HG02970 (cell line): ENCODE measurements around the gene ZFYVE28.

ENCODE experiments used
- ATAC-seq: cut with Tn5 transposase; IDR thresholded peaks from one replicate; pipeline ENCODE4 v1.9.1; 2021; ENCODE audit warnings: mild to moderate bottlenecking, moderate library complexity, moderate number of reproducible peaks; ENCODE audit not compliant: unreplicated experiment, low FRiP score

ZFYVE28 gene

DNA sequence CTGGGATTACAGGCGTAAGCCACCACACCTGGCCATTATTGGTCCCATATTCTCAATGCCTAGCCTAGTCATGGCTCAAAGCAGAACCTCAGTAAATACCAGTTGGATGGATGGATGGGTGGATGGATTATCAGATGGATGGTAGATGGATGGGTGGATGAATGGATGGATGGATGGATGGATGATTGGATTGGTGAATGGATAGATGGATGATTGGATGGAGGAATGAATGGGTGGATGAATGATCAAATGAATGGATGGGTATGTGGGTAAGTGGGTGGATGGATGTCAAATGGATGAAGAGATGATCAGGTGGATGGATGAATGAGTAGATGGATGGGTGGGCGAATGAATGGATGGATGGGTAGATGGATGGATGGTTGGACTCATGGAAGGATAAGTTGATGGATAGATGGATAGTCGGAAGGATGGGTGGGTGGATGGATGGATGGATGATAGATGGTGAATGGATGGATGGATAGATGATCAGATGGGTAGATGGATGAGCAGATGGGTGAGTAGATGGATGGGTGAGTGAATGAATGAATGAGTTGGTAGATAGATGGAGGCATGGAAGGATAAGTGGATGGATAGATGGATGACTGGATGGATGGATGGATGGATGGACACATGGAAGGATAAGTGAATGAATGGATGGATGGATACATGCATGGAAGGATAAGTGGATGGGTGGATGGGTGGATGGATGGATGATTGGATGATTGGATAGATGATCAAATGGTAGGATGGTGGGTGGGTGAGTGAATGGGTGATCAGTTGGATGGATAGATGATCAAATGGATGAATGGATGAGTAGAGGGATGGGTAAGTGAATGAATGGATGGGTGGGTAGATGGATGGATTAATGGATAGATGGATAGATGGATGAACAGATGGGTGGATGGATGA lies 28.5 kb upstream of the ZFYVE28 start:
- no peak for ATAC-seq

DNA sequence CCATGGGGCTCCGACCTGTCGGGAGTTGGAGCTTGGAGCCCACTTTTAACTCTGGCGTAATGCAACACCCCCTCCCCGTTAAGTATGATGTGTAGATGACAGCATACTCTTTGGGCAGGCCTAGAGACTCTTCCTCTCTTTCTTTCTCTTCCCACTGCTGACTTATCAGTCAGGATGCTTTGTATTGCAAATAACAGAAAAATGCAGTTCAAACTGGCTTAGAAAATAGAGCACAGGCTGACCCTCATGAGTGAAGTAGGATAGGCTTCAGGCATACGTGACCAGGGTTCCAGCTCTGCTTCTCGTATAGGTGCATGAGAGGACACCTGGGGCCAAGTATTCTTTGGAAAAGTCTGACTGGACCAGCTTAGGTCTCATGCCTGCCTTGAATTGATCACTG lies 27.1 kb upstream of the ZFYVE28 start:
- no peak for ATAC-seq

DNA sequence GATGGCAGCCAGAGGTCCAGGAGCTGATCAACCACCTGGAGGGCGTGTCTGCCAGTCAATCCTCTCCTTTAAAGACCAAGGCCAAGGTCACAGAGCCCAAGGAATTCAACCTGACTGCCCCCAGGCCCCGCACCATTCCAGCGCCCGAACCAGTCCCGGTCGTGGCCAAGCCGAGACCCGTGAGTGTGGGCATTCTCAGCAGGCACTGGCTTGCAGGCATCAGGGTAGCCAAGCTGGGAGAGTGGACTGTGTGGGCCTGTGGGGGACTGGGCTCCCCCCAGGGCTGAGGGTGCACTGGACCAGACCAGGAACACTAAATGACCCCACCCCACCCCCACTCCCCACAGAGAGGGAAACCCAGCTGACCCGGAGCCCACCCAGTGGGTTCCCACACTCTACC lies 26.7 kb upstream of the ZFYVE28 start:
- no peak for ATAC-seq

DNA sequence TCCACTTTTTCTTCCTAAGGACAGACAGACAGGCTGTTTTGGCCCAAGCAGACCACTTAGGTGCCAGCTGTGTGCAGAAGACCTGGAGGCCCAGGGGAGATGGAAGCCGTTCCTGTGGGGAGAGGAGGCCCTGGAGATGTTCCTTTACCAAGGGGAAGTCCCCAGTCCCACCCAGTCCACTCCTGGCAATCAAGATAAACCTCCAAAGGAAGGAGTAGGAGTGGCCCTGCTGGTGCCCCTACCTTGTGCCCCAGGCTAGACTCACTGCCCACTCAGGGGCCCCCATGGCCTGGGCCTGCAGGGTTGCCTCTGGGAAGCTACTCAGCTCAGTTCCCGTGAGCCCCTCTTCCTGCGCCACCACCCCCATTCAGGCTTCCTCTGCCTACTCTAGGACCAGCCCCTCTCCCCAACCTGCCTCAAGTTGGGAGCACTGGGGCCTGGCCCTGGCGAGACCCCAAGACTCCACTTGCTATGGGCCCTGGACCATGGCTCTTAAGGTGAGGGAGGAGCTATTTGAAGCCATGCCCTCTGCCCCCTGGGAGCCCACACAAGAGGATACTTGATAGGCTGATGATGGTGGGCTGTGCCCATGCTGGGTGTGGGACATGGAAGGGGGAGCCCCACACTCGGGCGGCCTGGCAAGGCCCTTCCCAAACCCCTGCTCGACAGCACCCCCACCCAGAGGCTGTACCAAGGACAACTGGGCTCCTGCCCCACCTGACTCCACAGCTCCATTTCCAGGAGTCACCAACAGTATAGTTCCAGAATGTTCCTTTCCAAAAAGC lies 25.7 kb upstream of the ZFYVE28 start:
- ATAC-seq = no peak

DNA sequence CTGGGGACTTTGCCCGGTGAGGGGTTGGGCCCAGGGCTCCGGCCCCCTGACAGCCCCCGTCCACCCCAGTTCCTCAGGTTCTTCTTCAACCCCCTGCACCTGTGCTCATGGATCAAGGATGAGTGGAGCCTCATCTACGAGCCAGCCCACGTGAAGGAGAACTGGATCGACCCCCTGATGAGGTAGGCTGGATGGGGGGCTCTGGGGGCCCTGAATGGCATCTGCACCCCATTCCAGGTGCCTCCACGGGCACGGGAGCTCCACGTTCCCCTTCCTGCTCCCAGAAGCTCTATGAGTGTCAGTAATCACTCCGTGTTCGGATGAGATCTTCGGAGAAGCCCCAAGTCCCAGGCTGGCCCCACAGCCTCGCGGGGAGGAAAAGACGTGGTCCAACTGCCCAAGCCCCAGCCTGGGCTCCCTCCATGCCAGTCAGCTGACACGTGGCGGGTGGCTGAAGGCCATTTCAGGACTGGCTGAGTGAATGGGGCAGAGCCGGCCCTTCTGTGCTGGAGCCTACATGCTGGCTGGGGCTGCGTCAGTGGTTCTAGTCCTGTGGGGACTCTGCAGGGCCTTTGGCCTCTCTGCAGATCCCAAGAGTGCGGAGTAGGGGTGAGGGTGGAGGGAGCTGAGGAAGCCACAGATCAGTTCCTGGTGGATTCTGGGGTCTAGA lies 24.8 kb upstream of the ZFYVE28 start:
- no peak for ATAC-seq

DNA sequence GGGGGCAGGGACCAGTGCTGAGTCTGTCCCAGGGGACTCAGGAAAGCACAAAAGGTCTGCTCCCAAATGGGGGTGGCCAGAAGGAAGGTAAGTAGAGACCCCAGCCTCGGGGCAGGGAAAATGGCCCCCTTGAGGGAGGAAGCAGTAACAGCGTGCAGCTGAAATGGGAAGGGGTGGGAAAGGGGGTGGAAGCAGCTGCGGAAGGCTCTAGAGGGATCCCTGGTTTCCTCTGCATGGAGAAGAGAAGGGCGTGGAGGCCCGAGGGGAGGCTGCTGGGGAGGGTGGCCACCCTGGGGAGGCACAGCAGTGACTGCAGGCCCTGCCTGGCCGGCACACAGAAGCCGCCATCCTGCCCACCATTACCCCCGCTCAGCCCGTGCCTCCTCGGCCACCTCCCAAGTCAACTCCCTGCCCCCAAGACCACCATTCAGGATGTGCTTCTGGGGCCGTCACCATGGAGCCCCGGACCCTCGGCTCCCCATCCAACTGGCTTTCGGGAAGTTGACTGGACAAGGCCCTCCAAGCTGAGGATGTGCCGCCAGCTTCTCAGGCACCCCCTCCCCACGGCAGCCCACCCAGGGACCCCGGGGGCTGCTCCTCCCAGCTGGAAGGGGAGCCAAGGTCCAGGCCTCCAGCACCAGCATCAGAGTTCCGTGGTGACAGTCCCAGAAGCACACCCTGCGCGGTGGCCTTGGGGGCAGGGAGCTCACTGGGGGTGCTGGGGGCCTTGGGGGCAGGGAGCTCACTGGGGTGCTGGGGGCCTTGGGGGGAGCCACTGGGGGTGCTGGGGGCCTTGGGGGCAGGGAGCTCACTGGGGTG lies 23.9 kb upstream of the ZFYVE28 start:
- no peak for ATAC-seq

DNA sequence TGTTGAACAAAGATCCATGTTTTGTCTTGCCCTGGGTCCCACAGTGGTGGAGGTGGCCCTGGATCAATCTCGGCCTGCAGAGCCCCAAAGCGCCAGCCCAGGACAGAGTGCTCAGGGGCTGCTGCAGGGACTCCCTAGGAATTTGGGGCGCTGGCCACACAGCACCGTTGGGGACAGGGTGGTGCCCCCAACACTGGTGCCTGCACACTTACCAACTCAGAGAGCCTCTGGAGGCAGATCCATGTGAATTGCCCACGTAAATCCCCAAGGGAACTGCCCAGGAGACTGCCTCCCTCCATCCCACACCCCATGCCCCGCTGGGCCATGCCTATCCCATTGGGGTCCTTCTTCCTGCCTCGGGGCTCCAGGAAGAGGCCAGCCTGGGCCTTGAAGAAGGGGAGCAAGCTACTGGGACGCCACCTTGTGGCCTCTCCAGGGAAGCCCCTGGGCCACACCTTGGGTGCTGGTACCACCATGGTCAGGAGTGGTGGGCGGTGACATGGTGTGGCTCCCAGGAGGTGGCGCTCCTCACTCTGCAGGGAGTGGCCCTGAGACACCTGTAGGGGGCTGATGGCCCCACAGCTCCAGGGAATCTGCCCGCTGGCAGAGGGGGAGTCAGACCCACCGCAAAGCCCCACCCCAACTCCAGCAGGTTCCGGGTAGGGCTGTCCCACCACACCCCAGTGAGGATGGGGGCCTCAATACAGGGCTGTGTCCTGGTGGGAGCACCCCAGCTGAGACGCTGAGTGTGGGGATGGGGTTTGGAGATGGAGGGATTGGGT lies 23.1 kb upstream of the ZFYVE28 start:
- peak; percentile 77 for ATAC-seq

DNA sequence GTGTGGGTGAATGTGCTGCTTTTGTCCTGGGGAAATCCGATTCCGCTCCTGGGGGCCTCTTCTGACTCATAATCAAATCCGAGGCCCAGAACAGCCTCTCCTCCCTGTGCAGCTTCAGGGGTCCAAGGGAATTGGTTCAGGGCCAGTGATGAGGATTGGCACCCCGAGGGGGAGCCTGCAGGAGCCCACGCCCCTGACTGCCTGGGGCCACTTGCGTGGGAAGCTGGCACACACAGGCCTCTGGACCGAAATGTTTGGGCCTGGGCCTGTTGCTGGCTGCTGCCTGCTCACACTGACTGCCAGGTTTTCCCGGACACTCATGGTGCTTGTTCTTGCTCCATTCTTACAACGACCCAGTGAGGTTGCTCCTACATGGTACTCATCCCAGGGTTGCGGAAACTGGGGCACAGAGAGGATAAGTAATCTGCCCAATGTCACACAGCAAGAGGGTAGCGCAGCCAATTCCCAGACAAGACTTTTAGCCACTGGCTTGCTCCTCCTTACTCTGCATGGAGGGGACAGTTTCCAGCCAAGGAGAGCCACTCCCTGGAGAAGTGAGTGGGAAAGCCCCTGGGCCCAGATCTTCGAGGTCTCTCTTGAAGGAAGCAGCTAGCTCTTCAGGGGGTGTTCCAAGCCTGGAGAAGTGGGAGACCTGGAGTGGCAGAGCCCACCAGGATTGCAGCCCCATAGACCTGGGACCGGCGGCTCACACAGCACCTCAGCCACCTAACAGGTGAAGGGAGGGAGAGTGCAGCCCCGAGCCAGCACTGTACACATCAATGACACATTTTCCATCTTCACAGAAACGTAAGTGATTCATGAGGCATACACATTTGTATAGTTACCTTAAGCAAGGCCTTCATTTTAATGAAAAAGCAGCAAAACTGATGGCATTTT lies 20.6 kb upstream of the ZFYVE28 start:
- ATAC-seq = no peak

DNA sequence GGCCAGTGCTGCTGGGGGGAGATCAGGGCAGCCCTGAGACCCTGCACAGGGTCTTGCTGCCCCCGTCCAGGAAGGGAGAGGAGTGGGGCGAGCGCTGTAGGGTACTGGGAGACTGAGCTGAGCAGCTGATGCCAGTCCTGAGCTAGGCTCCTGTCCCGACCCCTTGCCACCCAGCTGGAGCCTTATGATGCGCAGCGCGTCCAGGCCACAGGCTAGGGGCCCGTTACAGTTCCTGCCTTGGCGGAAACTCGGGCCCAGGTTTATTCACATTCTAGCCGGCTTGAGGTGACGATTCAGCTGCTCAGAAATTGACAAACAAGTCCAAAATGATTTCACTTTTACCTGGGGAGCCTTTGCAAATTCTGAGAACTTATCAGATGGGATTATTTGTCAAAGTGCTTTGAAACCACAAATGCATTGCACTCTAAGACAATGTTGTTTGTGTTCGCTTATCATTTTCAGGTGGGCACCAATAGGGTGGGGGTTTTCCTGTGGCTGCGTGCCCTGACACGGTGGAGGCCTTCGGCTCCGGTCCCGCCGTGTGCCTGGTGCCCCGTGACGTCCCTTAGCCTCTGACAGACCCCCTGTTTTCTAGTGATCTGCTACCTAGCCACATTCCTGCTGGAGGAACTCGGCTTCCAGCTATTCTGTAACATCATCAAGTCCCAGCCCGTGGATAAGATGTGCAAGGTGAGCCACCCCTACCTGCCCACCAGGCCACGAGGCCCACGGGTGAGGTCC lies 19.2 kb upstream of the ZFYVE28 start:
- no peak for ATAC-seq

DNA sequence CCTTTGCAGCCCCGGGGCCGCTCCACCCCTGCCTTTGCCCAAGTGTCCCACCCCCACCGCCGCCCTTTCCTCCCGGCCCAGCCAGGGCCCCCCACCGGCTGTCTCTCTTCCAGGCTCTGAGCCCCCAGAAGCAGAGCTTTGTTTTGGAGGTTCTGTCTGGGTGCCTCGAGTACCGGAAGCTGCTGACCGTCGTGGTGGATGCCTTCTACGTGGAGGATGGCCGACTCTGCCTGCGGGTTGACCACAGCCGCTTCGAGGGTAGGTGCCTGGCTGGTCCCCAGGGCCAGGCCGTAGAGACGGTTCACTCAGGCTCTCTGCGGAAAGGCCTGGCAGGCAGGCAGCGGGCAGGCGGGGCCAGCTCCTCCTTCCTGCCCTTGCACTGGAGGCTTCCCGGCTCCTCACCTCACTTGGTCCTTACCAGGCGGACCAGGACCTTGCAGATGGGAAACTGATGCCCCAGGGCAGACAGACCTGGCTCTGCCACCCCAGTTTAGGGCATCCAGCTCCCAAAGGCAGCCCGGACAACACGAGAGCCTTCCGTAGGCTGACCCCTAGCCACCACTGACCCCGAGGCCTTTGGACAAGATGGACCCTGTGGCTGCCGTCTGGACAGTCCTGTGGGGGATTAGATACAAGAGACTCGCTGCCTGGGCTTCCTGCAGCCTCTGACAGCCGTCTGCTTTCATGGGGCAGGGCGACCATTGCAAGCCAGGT lies 18.5 kb upstream of the ZFYVE28 start:
- ATAC-seq = no peak

DNA sequence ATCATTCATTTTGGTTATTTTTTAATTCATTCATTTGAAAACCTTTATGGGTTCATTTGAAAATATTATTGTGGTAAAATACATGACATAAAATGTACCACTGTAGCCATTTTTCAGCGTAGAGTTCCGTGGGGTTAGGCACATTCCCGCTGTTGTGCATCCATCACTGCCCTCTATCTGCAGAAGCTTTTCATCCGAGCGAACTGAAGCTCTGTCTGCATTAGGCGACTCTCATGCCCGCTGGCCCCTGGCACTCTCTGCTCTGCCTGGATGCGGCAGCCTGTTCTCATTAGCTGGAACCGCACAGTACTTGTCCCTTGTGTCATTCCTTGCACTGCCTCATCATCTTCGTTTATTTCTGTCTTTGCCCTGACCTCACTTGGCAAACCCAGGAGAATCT lies 17.9 kb upstream of the ZFYVE28 start:
- no peak for ATAC-seq

DNA sequence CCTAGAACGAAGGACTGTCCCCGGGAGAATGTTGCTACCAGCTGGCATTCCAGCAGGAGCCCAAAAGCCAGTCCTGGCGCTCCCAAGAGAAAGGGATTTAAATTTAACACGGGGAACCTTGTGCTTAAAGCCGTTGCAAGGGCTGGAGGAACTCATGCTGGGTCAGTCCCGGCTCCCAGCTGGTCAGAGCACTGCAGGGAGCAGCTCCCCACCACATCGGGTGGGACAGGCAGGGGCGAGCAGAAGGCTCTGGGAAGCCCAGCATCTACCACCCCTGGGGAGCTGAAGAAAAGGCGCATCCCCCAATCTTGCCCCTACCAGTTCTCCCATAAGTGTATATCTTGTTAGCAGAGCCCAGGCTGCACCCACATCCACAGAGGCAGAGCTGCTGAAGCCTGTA lies 16.0 kb upstream of the ZFYVE28 start:
- ATAC-seq = no peak

DNA sequence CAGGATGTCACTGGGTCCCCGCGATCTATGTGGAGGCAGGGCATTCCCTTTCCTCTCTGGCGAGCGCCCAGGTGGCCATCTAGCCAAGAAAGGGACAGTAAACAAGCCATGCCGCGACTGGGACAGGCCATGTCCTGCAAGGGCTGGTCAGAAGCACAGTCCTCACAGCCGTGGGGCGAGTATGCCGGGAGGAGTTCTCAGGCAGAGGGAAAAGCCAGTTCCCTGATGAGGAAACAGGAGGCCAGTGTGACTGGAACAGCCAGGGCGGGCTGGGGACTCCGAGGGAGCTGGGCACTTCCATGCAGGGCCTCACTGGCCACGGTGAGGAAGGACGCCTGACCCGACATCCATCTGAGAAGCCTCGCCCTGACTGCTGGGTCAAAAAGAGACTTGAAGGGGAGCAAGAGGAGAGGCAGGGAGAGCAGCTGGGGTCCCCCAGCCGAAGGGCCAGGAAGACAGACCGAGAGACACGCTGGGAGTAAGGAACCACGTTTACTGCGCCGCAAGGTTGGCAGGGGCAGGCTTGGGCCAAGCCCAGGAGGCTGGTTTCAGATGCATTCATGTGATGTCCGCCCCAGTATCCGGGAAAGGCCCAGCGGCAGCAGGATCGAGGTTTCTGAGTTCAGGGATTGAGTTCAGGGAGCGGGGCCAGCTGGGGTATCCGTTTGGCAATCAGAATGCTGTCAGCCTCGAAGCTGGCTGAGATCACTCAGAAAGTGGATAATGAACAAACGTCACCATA lies 15.3 kb upstream of the ZFYVE28 start:
- no peak for ATAC-seq

DNA sequence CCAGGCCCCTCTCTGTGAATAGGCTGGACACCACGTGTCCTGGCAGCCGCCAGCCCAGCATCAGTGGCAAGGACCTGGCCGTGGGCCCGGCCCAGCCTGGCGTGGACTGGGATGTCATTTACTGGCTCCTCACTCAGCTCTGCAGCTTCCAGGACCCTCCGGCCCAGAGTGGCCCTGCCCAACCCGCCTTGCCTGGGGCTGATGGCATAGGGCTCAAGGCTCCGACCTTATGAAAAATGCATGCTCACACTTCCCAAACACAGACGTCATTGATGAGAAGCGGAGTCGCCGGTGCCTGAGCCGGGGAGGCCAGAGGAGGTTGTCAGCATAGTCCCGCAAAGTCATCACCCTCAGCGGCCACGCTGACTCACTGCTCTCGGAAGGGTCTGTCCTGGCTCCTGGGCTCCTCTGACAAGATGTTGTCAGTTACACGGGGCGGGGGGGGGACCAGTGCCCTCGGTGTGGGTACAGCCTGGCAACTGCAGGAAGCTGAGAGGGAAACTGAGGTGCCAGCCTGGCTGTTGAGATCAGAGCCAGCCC lies 14.6 kb upstream of the ZFYVE28 start:
- ATAC-seq = no peak

DNA sequence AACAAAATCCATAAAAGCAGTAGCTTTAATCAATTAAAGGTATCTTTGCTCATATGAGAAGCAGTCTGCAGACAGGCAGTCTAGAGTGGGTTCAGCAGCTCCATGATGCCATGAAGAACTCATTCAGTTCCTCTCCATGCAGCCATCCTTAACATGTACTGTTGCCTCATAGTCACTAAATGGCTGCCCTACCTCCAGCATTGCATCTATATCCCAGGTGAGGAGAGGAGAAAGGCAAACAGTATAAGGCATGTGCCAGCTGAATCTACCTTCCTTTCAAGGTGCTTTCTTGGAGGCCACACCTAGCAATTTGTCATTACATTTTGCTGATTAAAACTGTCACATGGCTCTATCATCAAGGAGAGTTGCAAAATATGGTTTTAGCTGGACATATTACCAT lies 13.6 kb upstream of the ZFYVE28 start:
- no peak for ATAC-seq
